Tibial nerve (tissue), 4 donors: ENCODE measurements around the gene EFCAB5. TPM values are rescaled to one million over a fixed set of nuclear protein-coding genes. Genes with fewer than 3 reads are reported as not detected.
"Not testable (repeated sequence)": the region's sequence is repeated elsewhere in the genome, so short reads cannot be mapped to it uniquely, and the experiment has no call there.

Experiments
- DNase-seq, 2 donors: peaks; one replicate each; pipeline ENCODE4 v3.0.0-alpha.2; 2019; ENCODE audit warnings: low spot score in 2 of 2
- H3K27ac ChIP-seq, 4 donors: fragments of 200-600 bp; sonication (generic) in 3 of 4; one replicate each; pipeline ENCODE4 v1.5.1; 2017 to 2019; ENCODE audit warnings: mild to moderate bottlenecking in 1 of 4
- H3K27me3 ChIP-seq, 2 donors: fragments of 200-600 bp; sonication (generic) in 1 of 2; one replicate each; pipeline versions ENCODE4 v1.5.1 to v1.6.0; 2017 to 2019
- H3K36me3 ChIP-seq, 3 donors: fragments of 200-600 bp; sonication (generic); one replicate each; pipeline ENCODE4 v1.5.1; 2018 to 2019
- H3K4me1 ChIP-seq, 4 donors: fragments of 200-600 bp; sonication (generic) in 3 of 4; one replicate each; pipeline ENCODE4 v1.5.1; 2017 to 2019
- H3K4me3 ChIP-seq, 4 donors: fragments of 200-600 bp; sonication (generic) in 3 of 4; one replicate each; pipeline ENCODE4 v1.5.1; 2017 to 2019; ENCODE audit warnings: mild to moderate bottlenecking in 1 of 4, moderate library complexity in 1 of 4
- H3K9me3 ChIP-seq, 4 donors: fragments of 200-600 bp; sonication (generic) in 3 of 4; one replicate each; pipeline ENCODE4 v1.5.1; 2017 to 2019
- EP300 ChIP-seq, 2 donors: sonication (generic); formaldehyde crosslinking; IDR thresholded peaks; one replicate each; pipeline ENCODE4 v1.6.1; 2017; ENCODE audit warnings: antibody characterized with exemption in 2 of 2, mild to moderate bottlenecking in 1 of 2
- POLR2A ChIP-seq, 2 donors: fragments of 450-650 bp; IDR thresholded peaks; one replicate each; pipeline ENCODE4 v1.6.1; 2017; ENCODE audit warnings: antibody characterized with exemption in 2 of 2, mild to moderate bottlenecking in 2 of 2, moderate library complexity in 2 of 2
- WGBS, 2 donors: methylation state at CpG; one replicate each; pipeline ENCODE4 v1.1.5; 2018; 5-methylcytosine and 5-hydroxymethylcytosine counted together
- total RNA-seq, 4 donors: library from RNA; depleted of rRNA; stranded (reverse); fragments of >200 nt; gene quantifications; one replicate each; pipeline ENCODE4 v1.1.0, GENCODE V29; 2016
- TF ChIP-seq, protein P1 (sequence below), 5 experiments: fragments of 200-600 bp in 3 of 5; fragments of 450-650 bp in 2 of 5; sonication (generic) in 3 of 5; IDR thresholded peaks; one replicate each; pipeline ENCODE4 v1.5.1; 2016 to 2019; ENCODE audit warnings: antibody characterized with exemption in 5 of 5, mild to moderate bottlenecking in 3 of 5, moderate library complexity in 2 of 5

Gene EFCAB5
- total RNA-seq, 4 donors from 2014 or later: 0.21 to 0.30 (median 0.22) TPM; not detected in 1

DNA sequence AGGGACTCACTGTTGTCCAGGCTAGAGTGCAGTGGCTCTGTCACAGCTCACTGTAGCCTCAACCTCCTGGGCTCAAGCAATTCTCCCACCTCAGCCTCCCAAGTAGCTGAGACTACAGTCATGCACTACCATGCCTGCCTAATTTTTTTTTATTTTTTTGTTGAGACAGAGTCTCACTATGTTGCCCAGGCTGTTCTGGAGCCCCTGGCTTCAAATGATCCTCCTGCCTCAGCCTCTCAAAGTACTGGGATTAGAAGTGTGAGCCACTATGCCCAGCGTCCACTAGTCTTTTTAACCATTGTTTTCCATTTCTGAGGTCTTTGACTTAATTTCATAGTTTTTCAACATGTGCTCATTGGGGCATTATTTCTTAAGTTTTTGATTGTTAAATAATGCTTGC lies 188.7 kb downstream of the EFCAB5 start:
- no peak overlapping the region for H3K27ac ChIP-seq
- no peaks in the 10 kb centered on the region for H3K9me3 ChIP-seq
- no peak for TF ChIP-seq EP300 (IDR thresholded peaks at IDR 0.05)
- no peak for TF ChIP-seq POLR2A (IDR thresholded peaks at IDR 0.05)
- TF ChIP-seq, protein P1, sequence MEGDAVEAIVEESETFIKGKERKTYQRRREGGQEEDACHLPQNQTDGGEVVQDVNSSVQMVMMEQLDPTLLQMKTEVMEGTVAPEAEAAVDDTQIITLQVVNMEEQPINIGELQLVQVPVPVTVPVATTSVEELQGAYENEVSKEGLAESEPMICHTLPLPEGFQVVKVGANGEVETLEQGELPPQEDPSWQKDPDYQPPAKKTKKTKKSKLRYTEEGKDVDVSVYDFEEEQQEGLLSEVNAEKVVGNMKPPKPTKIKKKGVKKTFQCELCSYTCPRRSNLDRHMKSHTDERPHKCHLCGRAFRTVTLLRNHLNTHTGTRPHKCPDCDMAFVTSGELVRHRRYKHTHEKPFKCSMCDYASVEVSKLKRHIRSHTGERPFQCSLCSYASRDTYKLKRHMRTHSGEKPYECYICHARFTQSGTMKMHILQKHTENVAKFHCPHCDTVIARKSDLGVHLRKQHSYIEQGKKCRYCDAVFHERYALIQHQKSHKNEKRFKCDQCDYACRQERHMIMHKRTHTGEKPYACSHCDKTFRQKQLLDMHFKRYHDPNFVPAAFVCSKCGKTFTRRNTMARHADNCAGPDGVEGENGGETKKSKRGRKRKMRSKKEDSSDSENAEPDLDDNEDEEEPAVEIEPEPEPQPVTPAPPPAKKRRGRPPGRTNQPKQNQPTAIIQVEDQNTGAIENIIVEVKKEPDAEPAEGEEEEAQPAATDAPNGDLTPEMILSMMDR (IDR thresholded peaks at IDR 0.05): no peak
- WGBS, 2 donors: 78 to 80% methylated on average over 1 of the region's 1 CpG
- DNase-seq: no peak
- peaks cover 0 to 38% (median 0%) of the 10 kb centered on the region in 3 donors for H3K36me3 ChIP-seq
- H3K4me1 ChIP-seq: peaks cover 0 to 16% (median 0%) of the 10 kb centered on the region in 4 donors
- H3K4me3 ChIP-seq: no peak overlapping the region
- no peaks in the 10 kb centered on the region for H3K27me3 ChIP-seq

DNA sequence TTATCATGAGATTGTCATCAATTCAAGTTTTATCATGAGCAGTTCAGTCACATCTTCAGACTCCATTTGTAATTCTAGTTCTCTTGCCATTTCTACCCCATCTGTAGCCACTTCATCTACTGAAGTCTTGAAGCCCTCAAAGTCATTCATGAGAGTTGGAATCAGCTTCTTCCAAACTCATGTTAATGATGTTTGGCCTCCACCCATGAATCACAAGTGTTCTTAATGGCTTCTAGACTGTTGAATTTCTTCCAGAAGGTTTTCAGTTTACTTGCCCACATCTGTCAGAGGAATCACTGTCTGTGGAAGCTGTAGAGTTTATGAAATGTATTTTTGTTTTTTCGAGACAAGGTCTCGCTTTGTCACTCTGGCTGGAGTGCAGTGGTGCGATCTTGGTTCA lies 191.2 kb downstream of the EFCAB5 start:
- 97% methylated on average over 3 of the region's 3 CpGs for WGBS, 2 donors
- Histone ChIP-seq H3K4me3 (no peak overlapping the region), H3K36me3 (peaks cover 0 to 33% (median 0%) of the 10 kb centered on the region in 3 donors), H3K27ac (no peak overlapping the region), H3K9me3 (no peaks in the 10 kb centered on the region), H3K27me3 (no peaks in the 10 kb centered on the region), H3K4me1 (peaks cover 0 to 5% (median 0%) of the 10 kb centered on the region in 4 donors)
- TF ChIP-seq POLR2A (IDR thresholded peaks at IDR 0.05): no peak
- TF ChIP-seq, protein P1 (IDR thresholded peaks at IDR 0.05): no peak
- TF ChIP-seq EP300 (IDR thresholded peaks at IDR 0.05): no peak
- no peak for DNase-seq

- TF ChIP-seq, protein P1 (IDR thresholded peaks at IDR 0.05): no peak
- no peak for TF ChIP-seq EP300 (IDR thresholded peaks at IDR 0.05)
- no peak for TF ChIP-seq POLR2A (IDR thresholded peaks at IDR 0.05)
- Histone ChIP-seq H3K27ac (no peak overlapping the region), H3K9me3 (no peaks in the 10 kb centered on the region), H3K4me1 (peaks cover 0 to 8% (median 0%) of the 10 kb centered on the region in 4 donors), H3K27me3 (no peaks in the 10 kb centered on the region), H3K36me3 (peaks cover 0 to 28% (median 0%) of the 10 kb centered on the region in 3 donors), H3K4me3 (no peak overlapping the region)
- DNase-seq: no peak
- WGBS, 2 donors: 92 to 94% methylated on average over 3 of the region's 3 CpGs
These were observed 191.8 kb downstream of the EFCAB5 start for GRCh38 chr17:30133197-30133596.

DNA sequence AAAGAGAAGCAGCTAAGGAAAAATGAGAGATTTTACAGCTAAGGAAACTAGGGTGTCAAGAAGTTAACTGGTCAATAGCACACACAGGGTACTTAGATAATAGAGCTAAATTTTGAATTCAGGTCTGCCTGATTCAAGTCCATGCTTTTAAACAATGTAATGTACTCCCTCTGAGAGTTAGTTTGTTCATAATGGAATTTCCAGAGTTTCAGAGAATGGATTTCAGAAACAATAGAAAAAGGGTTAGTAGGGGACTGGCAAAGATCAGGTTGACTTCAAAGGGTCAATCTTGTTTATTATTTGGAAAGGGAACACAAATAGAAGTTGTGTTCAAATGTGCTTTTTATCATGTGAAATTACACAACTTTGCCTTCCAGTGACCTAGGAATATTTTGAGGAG lies 193.1 kb downstream of the EFCAB5 start:
- TF ChIP-seq EP300 (IDR thresholded peaks at IDR 0.05): no peak
- TF ChIP-seq POLR2A (IDR thresholded peaks at IDR 0.05): no peak
- TF ChIP-seq, protein P1 (IDR thresholded peaks at IDR 0.05): no peak
- no peaks in the 10 kb centered on the region for H3K27me3 ChIP-seq
- peaks cover 0 to 8% (median 0%) of the 10 kb centered on the region in 4 donors for H3K4me1 ChIP-seq
- H3K36me3 ChIP-seq: peaks cover 0 to 26% (median 0%) of the 10 kb centered on the region in 3 donors
- no peaks in the 10 kb centered on the region for H3K9me3 ChIP-seq
- no peak overlapping the region for H3K27ac ChIP-seq
- DNase-seq: no peak
- H3K4me3 ChIP-seq: no peak overlapping the region

GRCh38 chr17:30137158-30137557 lies 195.7 kb downstream of the EFCAB5 start:
- no peaks in the 10 kb centered on the region for H3K27me3 ChIP-seq
- peaks cover 0 to 21% (median 0%) of the 10 kb centered on the region in 3 donors for H3K36me3 ChIP-seq
- TF ChIP-seq POLR2A (IDR thresholded peaks at IDR 0.05) (no peak), EP300 (IDR thresholded peaks at IDR 0.05) (no peak)
- TF ChIP-seq, protein P1 (IDR thresholded peaks at IDR 0.05): no peak
- no peaks in the 10 kb centered on the region for H3K9me3 ChIP-seq
- no peak overlapping the region for H3K27ac ChIP-seq
- no peak overlapping the region for H3K4me3 ChIP-seq
- DNase-seq: no peak
- peaks cover 0 to 8% (median 0%) of the 10 kb centered on the region in 4 donors for H3K4me1 ChIP-seq
- 86 to 93% methylated on average over 3 of the region's 3 CpGs for WGBS, 2 donors

GRCh38 chr17:30147860-30148259 lies 206.4 kb downstream of the EFCAB5 start:
- WGBS, 2 donors: 95% methylated on average over 6 of the region's 6 CpGs
- peaks cover 0 to 16% (median 0%) of the 10 kb centered on the region in 3 donors for H3K36me3 ChIP-seq
- H3K27me3 ChIP-seq: not testable (repeated sequence)

More at GRCh38 chr17:30147860-30148259, 206.4 kb downstream of the EFCAB5 start:
- H3K4me3 ChIP-seq, H3K4me1 ChIP-seq, H3K9me3 ChIP-seq, DNase-seq, H3K27ac ChIP-seq: not testable (repeated sequence)
